HL-60 (cell line): ENCODE results near the gene LRBA.

Experiments used
- GABPA ChIP-seq: IDR thresholded peaks from 2 replicates; pipeline ENCODE4 v1.6.1; 2012; ENCODE audit warnings: low read depth
- POLR2AphosphoS5 ChIP-seq: IDR thresholded peaks from 2 replicates; pipeline ENCODE4 v1.6.1; 2012; ENCODE audit warnings: low read depth
- SPI1 ChIP-seq: IDR thresholded peaks from 2 replicates; pipeline ENCODE4 v1.6.1; 2012; ENCODE audit warnings: low read depth, mild to moderate bottlenecking, borderline replicate concordance
- TF ChIP-seq, protein P1 (sequence below): IDR thresholded peaks from one replicate; pipeline ENCODE4 v1.5.1; 2011; ENCODE audit warnings: low read length, control low read depth, inconsistent platforms; ENCODE audit not compliant: insufficient read depth
- TF ChIP-seq, protein P2 (sequence below): IDR thresholded peaks from 2 replicates; pipeline ENCODE4 v1.6.1; 2012; ENCODE audit warnings: low read depth; ENCODE audit not compliant: insufficient replicate concordance

DNA sequence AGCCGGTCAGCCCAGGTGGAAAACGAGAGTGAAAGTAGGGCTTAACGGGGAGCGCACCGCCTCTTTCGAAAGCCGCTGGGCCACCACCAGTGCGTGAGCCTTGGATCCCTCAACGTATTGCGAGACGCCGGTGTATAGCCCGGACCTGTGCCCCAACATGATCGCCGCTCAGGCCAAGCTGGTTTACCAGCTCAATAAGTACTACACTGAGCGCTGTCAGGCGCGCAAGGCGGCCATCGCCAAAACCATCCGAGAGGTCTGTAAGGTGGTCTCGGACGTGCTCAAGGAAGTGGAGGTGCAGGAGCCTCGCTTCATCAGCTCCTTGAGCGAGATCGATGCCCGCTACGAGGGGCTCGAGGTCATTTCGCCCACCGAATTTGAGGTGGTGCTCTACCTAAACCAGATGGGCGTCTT is 432.2 kb downstream of the LRBA start:
- TF ChIP-seq, protein P1, sequence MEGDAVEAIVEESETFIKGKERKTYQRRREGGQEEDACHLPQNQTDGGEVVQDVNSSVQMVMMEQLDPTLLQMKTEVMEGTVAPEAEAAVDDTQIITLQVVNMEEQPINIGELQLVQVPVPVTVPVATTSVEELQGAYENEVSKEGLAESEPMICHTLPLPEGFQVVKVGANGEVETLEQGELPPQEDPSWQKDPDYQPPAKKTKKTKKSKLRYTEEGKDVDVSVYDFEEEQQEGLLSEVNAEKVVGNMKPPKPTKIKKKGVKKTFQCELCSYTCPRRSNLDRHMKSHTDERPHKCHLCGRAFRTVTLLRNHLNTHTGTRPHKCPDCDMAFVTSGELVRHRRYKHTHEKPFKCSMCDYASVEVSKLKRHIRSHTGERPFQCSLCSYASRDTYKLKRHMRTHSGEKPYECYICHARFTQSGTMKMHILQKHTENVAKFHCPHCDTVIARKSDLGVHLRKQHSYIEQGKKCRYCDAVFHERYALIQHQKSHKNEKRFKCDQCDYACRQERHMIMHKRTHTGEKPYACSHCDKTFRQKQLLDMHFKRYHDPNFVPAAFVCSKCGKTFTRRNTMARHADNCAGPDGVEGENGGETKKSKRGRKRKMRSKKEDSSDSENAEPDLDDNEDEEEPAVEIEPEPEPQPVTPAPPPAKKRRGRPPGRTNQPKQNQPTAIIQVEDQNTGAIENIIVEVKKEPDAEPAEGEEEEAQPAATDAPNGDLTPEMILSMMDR: no peak
- TF ChIP-seq SPI1 (no peak), GABPA (no peak), POLR2AphosphoS5 (no peak)
- TF ChIP-seq, protein P2, sequence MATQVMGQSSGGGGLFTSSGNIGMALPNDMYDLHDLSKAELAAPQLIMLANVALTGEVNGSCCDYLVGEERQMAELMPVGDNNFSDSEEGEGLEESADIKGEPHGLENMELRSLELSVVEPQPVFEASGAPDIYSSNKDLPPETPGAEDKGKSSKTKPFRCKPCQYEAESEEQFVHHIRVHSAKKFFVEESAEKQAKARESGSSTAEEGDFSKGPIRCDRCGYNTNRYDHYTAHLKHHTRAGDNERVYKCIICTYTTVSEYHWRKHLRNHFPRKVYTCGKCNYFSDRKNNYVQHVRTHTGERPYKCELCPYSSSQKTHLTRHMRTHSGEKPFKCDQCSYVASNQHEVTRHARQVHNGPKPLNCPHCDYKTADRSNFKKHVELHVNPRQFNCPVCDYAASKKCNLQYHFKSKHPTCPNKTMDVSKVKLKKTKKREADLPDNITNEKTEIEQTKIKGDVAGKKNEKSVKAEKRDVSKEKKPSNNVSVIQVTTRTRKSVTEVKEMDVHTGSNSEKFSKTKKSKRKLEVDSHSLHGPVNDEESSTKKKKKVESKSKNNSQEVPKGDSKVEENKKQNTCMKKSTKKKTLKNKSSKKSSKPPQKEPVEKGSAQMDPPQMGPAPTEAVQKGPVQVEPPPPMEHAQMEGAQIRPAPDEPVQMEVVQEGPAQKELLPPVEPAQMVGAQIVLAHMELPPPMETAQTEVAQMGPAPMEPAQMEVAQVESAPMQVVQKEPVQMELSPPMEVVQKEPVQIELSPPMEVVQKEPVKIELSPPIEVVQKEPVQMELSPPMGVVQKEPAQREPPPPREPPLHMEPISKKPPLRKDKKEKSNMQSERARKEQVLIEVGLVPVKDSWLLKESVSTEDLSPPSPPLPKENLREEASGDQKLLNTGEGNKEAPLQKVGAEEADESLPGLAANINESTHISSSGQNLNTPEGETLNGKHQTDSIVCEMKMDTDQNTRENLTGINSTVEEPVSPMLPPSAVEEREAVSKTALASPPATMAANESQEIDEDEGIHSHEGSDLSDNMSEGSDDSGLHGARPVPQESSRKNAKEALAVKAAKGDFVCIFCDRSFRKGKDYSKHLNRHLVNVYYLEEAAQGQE: no peak
